Neural progenitor cell (in vitro differentiated cells): ENCODE results near the gene VAV2. TPM values are rescaled to one million over a fixed set of nuclear protein-coding genes. Genes with fewer than 3 reads are reported as not detected.

Experiments used
- DNase-seq: peaks from one replicate; pipeline ENCODE4 v3.0.0-alpha.2; 2016; ENCODE audit warnings: low spot score
- H2AFZ ChIP-seq: fragments of 200-600 bp; sonication (generic); replicated peaks from 2 replicates; pipeline ENCODE4 v1.6.1; 2016; ENCODE audit warnings: antibody characterized with exemption
- H3F3A ChIP-seq: fragments of 200-600 bp; sonication (generic); 2 replicates; pipeline ENCODE4 v1.6.1; 2016; ENCODE audit warnings: antibody characterized with exemption, low read depth
- H3K27ac ChIP-seq: fragments of 200-600 bp; sonication (generic); 2 replicates; pipeline ENCODE4 v1.5.1; 2016; ENCODE audit warnings: mild to moderate bottlenecking
- H3K27me3 ChIP-seq: fragments of 200-600 bp; sonication (generic); 2 replicates; pipeline ENCODE4 v1.6.1; 2016; ENCODE audit warnings: mild to moderate bottlenecking, moderate library complexity
- H3K36me3 ChIP-seq: fragments of 200-600 bp; sonication (generic); 2 replicates; pipeline ENCODE4 v1.5.1; 2016
- H3K4me1 ChIP-seq: fragments of 200-600 bp; sonication (generic); 2 replicates; pipeline ENCODE4 v1.6.1; 2016; ENCODE audit warnings: mixed run types
- H3K4me2 ChIP-seq: fragments of 200-600 bp; sonication (generic); 2 replicates; pipeline ENCODE4 v1.6.1; 2016
- H3K4me3 ChIP-seq: fragments of 200-600 bp; sonication (generic); 2 replicates; pipeline ENCODE4 v1.5.1; 2016
- H3K79me2 ChIP-seq: fragments of 200-600 bp; sonication (generic); 2 replicates; pipeline ENCODE4 v1.6.1; 2016; ENCODE audit warnings: low read depth
- H3K9ac ChIP-seq: fragments of 200-600 bp; sonication (generic); 2 replicates; pipeline ENCODE4 v1.6.1; 2016
- H3K9me3 ChIP-seq: fragments of 200-600 bp; sonication (generic); 2 replicates; pipeline ENCODE4 v1.5.1; 2016; ENCODE audit warnings: low read depth
- H4K20me1 ChIP-seq: fragments of 200-600 bp; sonication (generic); 2 replicates; pipeline ENCODE4 v1.6.1; 2016; ENCODE audit warnings: low read depth
- H3K27ac Mint-ChIP-seq: 3 replicates; pipeline ENCODE4 v1.8.0; 2021; ENCODE audit warnings: mixed read lengths
- H3K27me3 Mint-ChIP-seq: 2 replicates; pipeline ENCODE4 v1.8.0; 2022; ENCODE audit warnings: low read depth, mild to moderate bottlenecking, inconsistent platforms, moderate library complexity, mixed read lengths; ENCODE audit not compliant: insufficient read depth
- H3K36me3 Mint-ChIP-seq: 3 replicates; pipeline ENCODE4 v1.8.0; 2021; ENCODE audit warnings: mixed read lengths
- H3K4me1 Mint-ChIP-seq: 3 replicates; pipeline ENCODE4 v1.8.0; 2021; ENCODE audit warnings: mixed read lengths
- H3K4me3 Mint-ChIP-seq: 3 replicates; pipeline ENCODE4 v1.8.0; 2021; ENCODE audit warnings: mild to moderate bottlenecking, moderate library complexity, mixed read lengths
- H3K9me3 Mint-ChIP-seq: 3 replicates; pipeline ENCODE4 v1.8.0; 2020; ENCODE audit warnings: mixed read lengths
- CTCF ChIP-seq: fragments of 200-600 bp; sonication (generic); IDR thresholded peaks from 2 replicates; pipeline ENCODE4 v1.5.1; 2017; ENCODE audit warnings: antibody characterized with exemption, mild to moderate bottlenecking
- EZH2 ChIP-seq: fragments of 200-600 bp; sonication (generic); IDR thresholded peaks from 2 replicates; pipeline ENCODE4 v1.6.1; 2017; ENCODE audit warnings: antibody characterized with exemption, mild to moderate bottlenecking, moderate library complexity
- EZH2phosphoT487 ChIP-seq: fragments of 200-600 bp; sonication (generic); IDR thresholded peaks from 2 replicates; pipeline ENCODE4 v1.6.1; 2017; ENCODE audit warnings: antibody characterized with exemption
- total RNA-seq: library from RNA; depleted of rRNA; stranded (reverse); fragments of >200 nt; gene quantifications from 2 replicates; pipeline ENCODE4 v1.2.3, GENCODE V29; 2015; ENCODE audit warnings: low replicate concordance

Gene VAV2
- total RNA-seq, 1 donor from 2014 or later = 12.9 TPM

GRCh38 chr9:134033516-134034214 is 41.5 kb upstream of the VAV2 start:
- no peak overlapping the region for H3K9ac ChIP-seq
- no peak for DNase-seq
- H3K4me3 ChIP-seq = no peak overlapping the region
- peaks cover 3% of the 10 kb centered on the region for H3K9me3 Mint-ChIP-seq
- no peaks in the 10 kb centered on the region for H3K4me1 Mint-ChIP-seq
- H4K20me1 ChIP-seq = peaks cover 18% of the 10 kb centered on the region
- H3K79me2 ChIP-seq = no peaks in the 10 kb centered on the region
- peaks cover 28% of the 10 kb centered on the region for H3K36me3 Mint-ChIP-seq
- no peaks in the 10 kb centered on the region for H3K4me1 ChIP-seq
- H3K36me3 ChIP-seq = peaks cover 7% of the 10 kb centered on the region
- H3K27ac ChIP-seq = no peak overlapping the region
- H3K9me3 ChIP-seq = no peaks in the 10 kb centered on the region
- peaks cover 13% of the 10 kb centered on the region for H3F3A ChIP-seq
- no peak overlapping the region for H3K4me2 ChIP-seq
- no peak overlapping the region for H2AFZ ChIP-seq
- H3K27me3 ChIP-seq = no peaks in the 10 kb centered on the region
- no peak for TF ChIP-seq EZH2
- TF ChIP-seq EZH2phosphoT487 = no peak
- H3K27ac Mint-ChIP-seq = no peak overlapping the region
- H3K27me3 Mint-ChIP-seq = peaks cover 2% of the 10 kb centered on the region
- H3K4me3 Mint-ChIP-seq = no peak overlapping the region

GRCh38 chr9:134032456-134033222 is 40.5 kb upstream of the VAV2 start:
- Mint-ChIP-seq H3K27me3 (peaks cover 4% of the 10 kb centered on the region), H3K9me3 (peaks cover 1% of the 10 kb centered on the region), H3K27ac (no peak overlapping the region), H3K4me3 (no peak overlapping the region), H3K4me1 (no peaks in the 10 kb centered on the region), H3K36me3 (peaks cover 21% of the 10 kb centered on the region)
- H2AFZ ChIP-seq = no peak overlapping the region
- H3K9ac ChIP-seq = no peak overlapping the region
- peaks cover 13% of the 10 kb centered on the region for H3F3A ChIP-seq
- H3K4me2 ChIP-seq = no peak overlapping the region
- no peaks in the 10 kb centered on the region for H3K79me2 ChIP-seq
- H4K20me1 ChIP-seq = peaks cover 18% of the 10 kb centered on the region
- no peak overlapping the region for H3K4me3 ChIP-seq
- H3K4me1 ChIP-seq = no peaks in the 10 kb centered on the region
- H3K9me3 ChIP-seq = no peaks in the 10 kb centered on the region
- no peak overlapping the region for H3K27ac ChIP-seq
- DNase-seq = no peak
- H3K27me3 ChIP-seq = no peaks in the 10 kb centered on the region
- TF ChIP-seq EZH2phosphoT487 (no peak), CTCF (no peak), EZH2 (no peak)
- H3K36me3 ChIP-seq = peaks cover 4% of the 10 kb centered on the region

- H3K27ac ChIP-seq = no peak overlapping the region
- no peaks in the 10 kb centered on the region for H3K9me3 Mint-ChIP-seq
- H3K27ac Mint-ChIP-seq = no peak overlapping the region
- H3F3A ChIP-seq = peaks cover 15% of the 10 kb centered on the region
- H3K4me2 ChIP-seq = no peak overlapping the region
- no peak overlapping the region for H3K4me3 Mint-ChIP-seq
- no peak for TF ChIP-seq EZH2
- TF ChIP-seq CTCF = no peak
- no peak for TF ChIP-seq EZH2phosphoT487
- no peak overlapping the region for H3K9ac ChIP-seq
- peaks cover 4% of the 10 kb centered on the region for H3K27me3 Mint-ChIP-seq
- no peaks in the 10 kb centered on the region for H3K79me2 ChIP-seq
- no peaks in the 10 kb centered on the region for H3K27me3 ChIP-seq
- H3K9me3 ChIP-seq = no peaks in the 10 kb centered on the region
- H3K4me1 Mint-ChIP-seq = peaks cover 3% of the 10 kb centered on the region
- H3K36me3 ChIP-seq = peaks cover 1% of the 10 kb centered on the region
- DNase-seq = no peak
- no peak overlapping the region for H3K4me3 ChIP-seq
- peaks cover 23% of the 10 kb centered on the region for H4K20me1 ChIP-seq
- H2AFZ ChIP-seq = no peak overlapping the region
- peaks cover 2% of the 10 kb centered on the region for H3K4me1 ChIP-seq
- H3K36me3 Mint-ChIP-seq = peaks cover 24% of the 10 kb centered on the region
These were observed 39.7 kb upstream of the VAV2 start for GRCh38 chr9:134031783-134032182.
